HG02884 (cell line): Measurements from ENCODE around the gene NEMP1.
"Not testable (repeated sequence)": the region's sequence is repeated elsewhere in the genome, so short reads cannot be mapped to it uniquely, and the experiment has no call there.

Experiments
- ATAC-seq: cut with Tn5 transposase; IDR thresholded peaks from one replicate; pipeline ENCODE4 v1.9.1; 2021; ENCODE audit warnings: mild to moderate bottlenecking, moderate library complexity; ENCODE audit not compliant: unreplicated experiment

NEMP1 gene

GRCh38 chr12:57031138-57031725, 47.4 kb downstream of the NEMP1 start:
- no peak for ATAC-seq

- ATAC-seq, result no peak
These were observed 49.1 kb downstream of the NEMP1 start for GRCh38 chr12:57029457-57029856.

- no peak for ATAC-seq
These were observed 50.8 kb downstream of the NEMP1 start for GRCh38 chr12:57027805-57028153.

- ATAC-seq, result no peak
These were observed 51.4 kb downstream of the NEMP1 start for GRCh38 chr12:57027011-57027804.

- ATAC-seq, result no peak
These were observed 53.4 kb downstream of the NEMP1 start for GRCh38 chr12:57025196-57025595.

- ATAC-seq, result not testable (repeated sequence)
These were observed 56.3 kb downstream of the NEMP1 start for GRCh38 chr12:57022324-57022723.

GRCh38 chr12:57019983-57020719, 58.4 kb downstream of the NEMP1 start:
- no peak for ATAC-seq

- ATAC-seq, result no peak
These were observed 59.7 kb downstream of the NEMP1 start for GRCh38 chr12:57018906-57019305.

- not testable (repeated sequence) for ATAC-seq
These were observed 60.2 kb downstream of the NEMP1 start for GRCh38 chr12:57018353-57018752.

- ATAC-seq, result no peak
These were observed 62.2 kb downstream of the NEMP1 start, which contains the start of gene TAC3 for GRCh38 chr12:57016348-57016747. TAC3 (minus strand) TSS chr12:57016529; CDS start chr12:57015797, 732 bp downstream.

GRCh38 chr12:57012600-57013465, 65.8 kb downstream of the NEMP1 start:
- ATAC-seq, result peak; percentile 62

GRCh38 chr12:57011438-57012424, 66.9 kb downstream of the NEMP1 start:
- no peak for ATAC-seq

- no peak for ATAC-seq
These were observed 67.9 kb downstream of the NEMP1 start for GRCh38 chr12:57010627-57011247.

GRCh38 chr12:57009949-57010626, 68.5 kb downstream of the NEMP1 start:
- ATAC-seq, result no peak

- no peak for ATAC-seq
These were observed 70.4 kb downstream of the NEMP1 start for GRCh38 chr12:57008178-57008577.

- no peak for ATAC-seq
These were observed 71.6 kb downstream of the NEMP1 start for GRCh38 chr12:57006809-57007475.

- ATAC-seq, result peak; percentile 59
These were observed 72.4 kb downstream of the NEMP1 start, which contains the start of gene ZBTB39 for GRCh38 chr12:57005980-57006808. ZBTB39 (minus strand) TSS chr12:57006546; CDS start chr12:57004917, 1,629 bp downstream.
